GM12801 (cell line): ENCODE results near the gene OGA.

Source experiments
- TF ChIP-seq, protein P1 (sequence below): IDR thresholded peaks from one replicate; pipeline ENCODE4 v1.5.1; 2011; ENCODE audit warnings: control low read depth; ENCODE audit not compliant: insufficient read length; ENCODE audit errors: extremely low read depth

OGA gene

DNA sequence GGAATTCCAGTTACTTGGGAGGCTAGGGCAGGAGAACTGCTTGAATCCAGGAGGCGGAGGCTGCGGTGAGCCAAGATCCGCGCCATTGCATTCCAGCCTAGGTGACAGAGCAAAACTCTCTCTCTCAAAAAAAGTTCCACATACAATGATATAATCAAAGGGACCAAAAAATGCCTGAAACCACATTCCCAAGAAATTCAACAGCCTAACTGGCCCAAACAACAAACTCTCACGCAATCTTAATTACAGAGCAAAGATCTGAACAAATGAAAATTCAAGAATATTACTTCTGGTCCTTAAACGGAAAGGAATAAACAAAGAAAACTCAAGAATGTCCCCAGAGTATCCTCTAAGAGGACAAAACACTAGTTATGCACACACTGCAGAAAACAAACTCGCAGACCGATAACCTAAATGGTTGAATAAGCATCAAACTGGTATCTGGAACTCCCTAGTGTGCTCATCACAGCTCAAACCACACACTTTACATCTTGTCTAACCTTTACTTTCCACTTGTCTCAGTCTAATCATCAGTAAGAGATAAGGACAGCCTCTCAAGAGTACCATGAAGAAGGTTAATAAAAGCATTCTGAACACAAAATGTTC lies 3.7 kb downstream of the OGA start:
- TF ChIP-seq, protein P1, sequence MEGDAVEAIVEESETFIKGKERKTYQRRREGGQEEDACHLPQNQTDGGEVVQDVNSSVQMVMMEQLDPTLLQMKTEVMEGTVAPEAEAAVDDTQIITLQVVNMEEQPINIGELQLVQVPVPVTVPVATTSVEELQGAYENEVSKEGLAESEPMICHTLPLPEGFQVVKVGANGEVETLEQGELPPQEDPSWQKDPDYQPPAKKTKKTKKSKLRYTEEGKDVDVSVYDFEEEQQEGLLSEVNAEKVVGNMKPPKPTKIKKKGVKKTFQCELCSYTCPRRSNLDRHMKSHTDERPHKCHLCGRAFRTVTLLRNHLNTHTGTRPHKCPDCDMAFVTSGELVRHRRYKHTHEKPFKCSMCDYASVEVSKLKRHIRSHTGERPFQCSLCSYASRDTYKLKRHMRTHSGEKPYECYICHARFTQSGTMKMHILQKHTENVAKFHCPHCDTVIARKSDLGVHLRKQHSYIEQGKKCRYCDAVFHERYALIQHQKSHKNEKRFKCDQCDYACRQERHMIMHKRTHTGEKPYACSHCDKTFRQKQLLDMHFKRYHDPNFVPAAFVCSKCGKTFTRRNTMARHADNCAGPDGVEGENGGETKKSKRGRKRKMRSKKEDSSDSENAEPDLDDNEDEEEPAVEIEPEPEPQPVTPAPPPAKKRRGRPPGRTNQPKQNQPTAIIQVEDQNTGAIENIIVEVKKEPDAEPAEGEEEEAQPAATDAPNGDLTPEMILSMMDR = no peak

DNA sequence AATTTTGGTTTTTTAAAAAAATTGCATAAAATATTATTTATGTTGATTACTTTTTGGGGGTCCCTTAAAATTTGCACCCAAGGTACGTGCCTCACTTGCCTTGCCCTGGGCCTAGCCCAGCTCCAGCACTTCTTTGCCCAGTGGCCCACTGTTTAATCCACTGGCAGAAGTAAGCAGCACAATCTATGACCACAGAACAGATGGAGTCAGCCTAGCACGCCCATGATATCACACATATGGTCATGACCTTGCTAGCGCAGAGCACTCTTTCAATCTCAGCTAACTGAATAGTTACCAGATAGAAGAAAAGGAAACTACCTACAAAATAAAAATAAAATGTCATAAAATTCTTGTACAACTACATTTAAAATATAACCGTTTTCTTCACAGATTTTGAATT lies 5.6 kb downstream of the OGA start:
- TF ChIP-seq, protein P1 = no peak

DNA sequence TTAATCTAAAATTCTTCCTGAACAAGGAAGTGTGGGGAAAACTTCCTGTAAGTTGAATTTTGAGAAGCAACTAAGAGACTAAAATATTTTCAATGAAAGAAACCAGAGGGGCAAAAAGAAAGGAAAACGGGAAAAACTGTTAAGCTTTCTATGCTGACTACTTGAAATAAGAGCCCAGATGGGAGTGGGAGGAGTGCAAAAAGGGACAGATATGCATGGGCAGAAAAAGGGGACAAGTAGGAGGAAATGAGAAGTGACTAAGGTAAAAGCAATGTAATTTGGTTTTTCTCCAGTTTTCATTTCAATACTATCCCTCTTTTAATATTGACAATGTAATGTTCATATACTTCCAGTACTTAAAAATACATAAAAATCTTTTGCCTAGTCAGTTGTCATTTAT lies 11.1 kb downstream of the OGA start:
- TF ChIP-seq, protein P1 = no peak

DNA sequence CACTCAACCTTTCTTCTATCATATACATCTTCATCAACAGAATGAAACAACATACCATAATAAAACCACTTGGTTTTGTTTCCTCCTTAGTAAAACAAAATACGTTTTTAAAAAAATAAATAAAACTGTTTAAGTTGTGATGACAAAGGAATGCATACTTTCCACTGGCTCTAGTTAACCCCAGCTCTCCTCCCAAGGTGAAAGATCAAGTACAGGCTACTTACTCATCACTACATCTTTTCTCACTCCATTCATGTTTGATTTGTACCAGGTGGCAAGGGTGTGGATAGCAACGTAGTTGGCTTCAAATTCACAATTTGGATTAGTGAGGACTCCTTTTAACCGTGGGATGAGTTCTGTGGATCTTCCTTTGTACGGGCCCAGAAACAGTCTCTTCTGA lies 14.7 kb downstream of the OGA start:
- TF ChIP-seq, protein P1 = no peak

DNA sequence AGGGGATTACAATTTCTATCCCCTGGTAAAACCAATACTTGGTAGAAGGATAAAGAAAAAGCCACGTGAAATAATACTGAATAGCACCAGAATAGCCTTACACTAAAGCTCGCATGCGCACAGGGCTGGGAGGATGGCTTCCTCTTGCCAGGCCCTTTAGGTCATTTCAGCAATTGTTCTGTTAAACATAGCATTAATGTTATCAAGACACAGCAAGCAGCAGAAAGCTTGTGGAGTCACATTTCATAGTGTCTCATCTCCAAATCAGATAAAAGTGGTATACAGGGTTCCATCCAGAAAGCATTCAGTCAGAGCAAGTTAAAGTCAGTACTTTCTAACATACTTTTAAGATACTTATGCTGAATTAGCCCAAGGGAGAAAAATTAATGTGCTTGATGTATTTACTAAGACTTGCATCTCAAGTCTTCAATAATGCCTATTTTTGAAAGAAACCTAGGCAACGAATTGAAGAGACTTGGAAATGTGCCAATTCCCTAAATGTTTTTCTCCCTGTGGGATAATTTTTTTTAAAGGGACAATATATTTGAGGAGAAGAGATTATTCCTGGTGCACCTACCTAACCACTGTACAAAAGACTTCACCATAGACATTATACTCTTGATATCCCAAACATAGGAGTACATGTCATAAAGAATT lies 20.7 kb downstream of the OGA start:
- TF ChIP-seq, protein P1 = no peak

DNA sequence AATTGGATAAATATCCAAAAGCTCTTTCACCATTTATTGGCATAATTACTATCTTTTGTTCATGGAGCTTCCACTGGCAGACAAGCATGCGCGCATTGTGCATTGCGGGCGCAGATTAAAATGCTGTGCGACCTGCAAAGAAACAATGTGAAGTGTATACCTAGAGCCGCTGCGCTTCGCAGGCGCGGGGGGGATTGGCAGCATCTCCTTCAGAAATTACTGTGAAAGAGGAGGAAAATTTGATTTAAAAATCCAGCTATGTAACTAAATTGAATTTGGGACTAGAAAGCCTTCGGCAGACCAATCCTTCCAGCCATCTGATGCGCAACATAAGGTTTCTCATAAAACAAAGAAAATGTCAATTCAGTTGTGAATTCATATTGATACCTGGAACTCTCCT lies 24.7 kb downstream of the OGA start:
- TF ChIP-seq, protein P1 = no peak

DNA sequence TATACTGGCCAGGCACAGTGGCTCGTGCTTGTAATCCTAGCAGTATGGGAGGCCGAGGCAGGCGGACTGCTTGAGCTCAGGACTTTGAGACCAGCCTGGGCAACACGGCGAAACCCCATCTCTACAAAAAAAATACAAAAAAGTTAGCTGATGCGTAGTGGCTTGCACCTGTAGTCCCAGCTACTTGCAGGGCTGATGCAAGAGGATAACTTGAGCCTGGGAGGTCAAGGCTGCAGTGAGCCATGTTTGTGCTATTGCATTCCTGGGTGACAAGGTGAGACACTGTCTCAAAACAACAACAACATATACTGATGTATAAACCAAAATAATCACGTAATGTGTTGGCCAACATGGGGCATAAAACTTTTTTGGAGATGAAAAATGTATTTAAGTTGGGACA lies 28.6 kb downstream of the OGA start:
- TF ChIP-seq, protein P1 = no peak
